GM18502 (cell line): ENCODE results near the gene PIK3R4.

ENCODE experiments used
- ATAC-seq: cut with Tn5 transposase; IDR thresholded peaks from one replicate; pipeline ENCODE4 v1.9.1; 2021; ENCODE audit warnings: mild to moderate bottlenecking; ENCODE audit not compliant: unreplicated experiment, poor library complexity

Gene PIK3R4

DNA sequence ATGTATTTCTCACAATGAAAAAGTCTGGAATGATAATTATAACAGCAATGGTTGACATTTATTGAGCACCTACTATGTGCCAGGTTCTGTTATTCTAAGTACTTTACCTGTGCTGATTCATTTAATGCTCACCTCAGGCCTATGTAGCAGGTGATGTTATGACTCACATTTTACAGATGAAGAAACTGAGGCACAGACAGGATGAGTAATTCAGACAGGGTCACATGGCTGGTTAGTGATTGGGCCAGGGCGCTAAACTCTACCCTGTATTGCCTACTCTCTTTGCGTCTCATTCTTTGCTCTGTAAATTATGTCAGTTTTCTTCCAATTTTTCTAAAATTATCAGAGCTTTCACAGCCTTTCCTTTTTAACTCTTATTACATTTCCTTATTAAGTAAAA is 98.3 kb downstream of the PIK3R4 start:
- no peak for ATAC-seq

DNA sequence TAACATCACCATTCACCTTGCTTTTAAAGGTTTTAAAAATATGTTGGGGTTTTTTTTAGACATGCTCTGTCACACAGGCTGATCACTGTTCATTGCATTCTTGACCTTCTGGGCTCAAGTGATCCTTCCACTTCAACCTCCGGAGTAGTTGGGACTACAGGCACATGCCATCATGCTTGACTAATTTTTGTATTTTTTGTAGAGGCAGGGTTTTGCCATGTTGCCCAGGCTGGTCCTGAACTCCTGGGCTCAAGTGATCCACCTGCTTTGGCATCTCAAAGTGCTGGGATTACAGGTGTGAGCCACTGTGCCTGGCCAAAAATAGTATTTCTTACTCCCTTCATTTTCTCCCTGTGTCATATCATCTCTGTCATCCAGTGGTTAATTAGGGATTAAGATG is 101.4 kb downstream of the PIK3R4 start:
- no peak for ATAC-seq

DNA sequence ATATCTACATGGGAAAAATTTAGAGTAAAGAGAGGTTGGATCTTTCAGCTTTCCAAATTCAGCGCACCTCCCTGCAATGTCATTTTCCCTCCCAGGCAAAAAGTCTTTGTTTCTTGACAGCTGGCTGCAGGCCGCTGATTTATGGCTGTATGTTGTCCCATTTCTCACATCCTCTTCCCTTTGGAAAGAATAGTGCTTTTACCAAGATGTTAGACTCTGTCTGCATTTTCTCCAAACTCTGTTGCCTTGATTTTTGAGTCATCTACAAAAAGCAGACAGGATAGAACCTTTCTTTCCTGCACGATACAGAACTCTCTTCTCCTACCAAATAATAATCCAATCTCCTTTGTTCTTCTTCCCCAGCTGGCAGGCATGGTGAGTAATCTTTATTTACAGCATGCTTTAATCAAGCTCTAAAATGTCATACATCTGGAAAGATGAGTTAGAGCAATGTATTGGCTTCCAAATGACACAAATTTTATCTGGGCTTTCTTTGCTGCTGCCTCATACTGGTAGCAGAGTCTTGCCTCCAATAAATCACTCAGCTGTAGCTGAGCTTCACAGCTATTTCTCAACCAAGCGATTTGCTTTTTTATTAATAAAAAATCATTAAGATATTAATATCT is 101.9 kb downstream of the PIK3R4 start:
- no peak for ATAC-seq

DNA sequence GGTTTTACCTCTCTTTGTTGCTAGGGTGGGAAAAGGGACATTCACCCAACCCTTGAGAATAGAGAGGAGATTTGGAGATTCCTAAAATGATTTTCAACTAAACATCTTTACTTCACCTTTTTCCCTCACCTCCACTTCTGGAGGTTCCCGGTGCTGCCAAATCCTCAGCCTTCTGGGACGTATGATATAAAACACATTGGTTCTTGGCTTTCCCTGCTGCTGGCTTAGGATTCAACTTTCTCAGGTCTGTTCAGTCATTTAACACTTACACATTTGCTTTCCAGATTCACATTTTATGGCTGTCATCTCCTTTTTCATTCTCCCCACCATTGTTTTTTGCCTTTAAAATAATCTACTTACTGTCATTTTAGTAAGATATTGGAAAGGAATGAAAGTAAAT is 106.6 kb downstream of the PIK3R4 start:
- no peak for ATAC-seq

DNA sequence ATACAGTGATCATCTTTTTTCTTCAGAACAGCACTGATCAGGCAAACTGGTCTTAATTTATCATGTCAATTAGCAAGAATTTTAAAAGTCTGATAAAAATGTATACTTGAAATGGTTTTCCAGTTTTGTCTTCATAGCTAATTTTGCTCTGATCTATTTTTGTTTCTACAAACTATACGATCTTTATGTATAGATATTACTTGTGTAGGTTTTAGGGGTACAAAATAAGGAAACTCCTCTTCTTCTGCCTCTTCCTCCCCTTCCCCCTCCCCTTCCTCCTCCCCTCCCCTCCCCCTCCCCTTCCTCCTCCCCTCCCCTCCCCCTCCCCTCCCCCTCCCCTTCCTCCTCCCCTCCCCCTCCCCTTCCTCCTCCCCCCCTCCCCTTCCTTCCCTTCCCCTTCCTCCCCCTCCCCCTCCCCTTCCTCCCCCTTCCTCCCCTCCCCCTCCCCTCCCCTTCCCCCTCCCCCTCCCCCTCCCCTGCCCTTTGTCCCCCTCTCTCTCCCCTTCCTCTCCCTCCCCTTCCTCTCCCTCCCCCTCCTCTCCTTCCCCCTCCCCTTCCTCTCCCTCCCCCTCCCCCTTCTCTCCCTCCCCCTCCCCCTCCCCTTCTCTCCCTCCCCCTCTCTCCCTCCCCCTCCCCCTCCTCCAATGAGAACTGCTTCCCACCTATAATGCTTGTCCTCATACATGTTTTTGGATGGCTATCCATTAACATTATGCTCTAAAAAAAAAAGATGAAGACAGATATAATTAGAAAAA is 110.0 kb downstream of the PIK3R4 start:
- no peak for ATAC-seq

DNA sequence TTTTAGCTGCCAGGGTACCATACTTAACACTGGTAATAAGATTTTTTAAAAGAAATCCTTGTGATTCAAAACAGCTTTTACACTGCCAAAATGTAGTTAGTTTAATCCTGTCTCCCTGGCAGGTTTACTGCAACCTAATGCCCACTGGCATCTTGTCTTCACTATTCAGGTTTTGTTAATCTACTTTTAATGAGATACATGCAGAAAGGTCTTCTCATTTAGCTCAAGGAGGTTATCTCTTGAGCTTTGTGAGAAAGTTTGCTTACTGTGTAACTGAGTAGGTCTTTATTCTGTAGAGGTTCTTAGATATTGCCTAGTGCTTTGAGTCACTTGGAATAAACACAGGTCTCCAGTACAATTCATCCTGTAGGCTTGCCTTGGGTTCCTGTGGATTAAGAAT is 110.7 kb downstream of the PIK3R4 start:
- no peak for ATAC-seq

DNA sequence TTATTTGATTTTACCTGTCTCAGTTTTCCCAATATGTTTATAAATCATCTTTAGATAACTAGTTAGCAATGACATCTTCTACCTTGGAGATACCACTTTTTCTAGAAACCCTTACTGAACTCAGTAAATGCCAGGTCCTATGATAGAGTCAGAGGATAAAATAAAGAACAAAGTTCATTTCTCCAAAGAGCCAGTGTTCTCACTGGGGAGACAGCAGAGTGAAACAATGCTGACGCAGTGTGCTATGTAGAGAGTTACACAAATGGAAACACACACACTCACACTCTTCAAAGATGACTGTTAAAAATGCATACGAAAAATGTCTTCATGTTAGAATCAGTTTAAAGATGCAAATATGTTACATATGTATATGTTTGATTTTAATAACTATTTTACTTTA is 111.3 kb downstream of the PIK3R4 start:
- ATAC-seq, result no peak
